Calu3 (cell line): ENCODE measurements around the gene VWA3A. TPM values are rescaled to one million over a fixed set of nuclear protein-coding genes. Genes with fewer than 3 reads are reported as not detected.

ENCODE experiments used
- BruUV-seq: library from RNA; stranded (reverse); fragments of 400-500 nt; replicated peaks from 2 replicates; lab custom pipeline; 2021; lab: Mats Ljungman, UMichigan
- CTCF ChIA-PET: fragments of 300-600 bp; sonication (Branson Sonifier 250); formaldehyde crosslinking; loops from one replicate; lab custom pipeline; 2022; ENCODE audit warnings: antibody characterized with exemption; lab: Charles Lee
- DNase-seq: peaks from one replicate; pipeline ENCODE4 v3.0.0; 2022
- H3K27ac Mint-ChIP-seq: one replicate; pipeline ENCODE4 v1.8.0; 2022; ENCODE audit warnings: mixed read lengths; ENCODE audit not compliant: unreplicated experiment
- H3K27me3 Mint-ChIP-seq: one replicate; pipeline ENCODE4 v1.8.0; 2022; ENCODE audit warnings: mixed read lengths; ENCODE audit not compliant: unreplicated experiment
- H3K36me3 Mint-ChIP-seq: one replicate; pipeline ENCODE4 v1.8.0; 2022; ENCODE audit warnings: mild to moderate bottlenecking, moderate library complexity, mixed read lengths; ENCODE audit not compliant: insufficient read depth, unreplicated experiment
- H3K4me1 Mint-ChIP-seq: one replicate; pipeline ENCODE4 v1.8.0; 2022; ENCODE audit warnings: mild to moderate bottlenecking, low read depth, mixed read lengths; ENCODE audit not compliant: unreplicated experiment
- H3K4me3 Mint-ChIP-seq: one replicate; pipeline ENCODE4 v1.8.0; 2022; ENCODE audit warnings: mild to moderate bottlenecking, low read depth, moderate library complexity, mixed read lengths; ENCODE audit not compliant: unreplicated experiment
- H3K9me3 Mint-ChIP-seq: one replicate; pipeline ENCODE4 v1.8.0; 2022; ENCODE audit warnings: low read depth, mixed read lengths; ENCODE audit not compliant: unreplicated experiment
- CTCF ChIP-seq: fragments of 200-600 bp; IDR thresholded peaks from one replicate; pipeline ENCODE4 v1.8.0; 2022; ENCODE audit warnings: antibody characterized with exemption; ENCODE audit not compliant: unreplicated experiment
- intact Hi-C: fragments of 100-400 bp; cut with micrococcal nuclease; formaldehyde crosslinking; loops from one replicate; pipeline ENCODE4 v1.10.0; 2022; ENCODE audit not compliant: unreplicated experiment
- total RNA-seq: library from RNA; stranded (reverse); gene quantifications from 2 replicates; pipeline ENCODE4 v1.2.3, GENCODE V29; 2022

VWA3A gene
- total RNA-seq, 1 experiment from 2014 or later, result 0.33 TPM

- H3K36me3 Mint-ChIP-seq, result no peaks in the 10 kb centered on the region
- TF ChIP-seq CTCF, result no peak
- DNase-seq, result no peak
- no TSS peak for BruUV-seq
- H3K27me3 Mint-ChIP-seq, result peaks cover 51% of the 10 kb centered on the region
- H3K4me3 Mint-ChIP-seq, result no peak overlapping the region
- H3K4me1 Mint-ChIP-seq, result no peaks in the 10 kb centered on the region
- no peak overlapping the region for H3K27ac Mint-ChIP-seq
- peaks cover 5% of the 10 kb centered on the region for H3K9me3 Mint-ChIP-seq
- intact Hi-C loops, result no loop called here
- CTCF ChIA-PET, result interaction anchor here (0.9 kb wide), 1 partner anchor 58 kb away, joined by 3 read pairs; no protein-coding TSS in a partner anchor
Measured at GRCh38 chr16:22130528-22130927, 38.2 kb downstream of the VWA3A start.

- no peak for DNase-seq
- H3K4me1 Mint-ChIP-seq, result no peaks in the 10 kb centered on the region
- H3K27ac Mint-ChIP-seq, result no peak overlapping the region
- no TSS peak for BruUV-seq
- CTCF ChIA-PET, result interaction anchor here (0.7 kb wide), 1 partner anchor 321 kb away, joined by 4 read pairs; no protein-coding TSS in a partner anchor
- TF ChIP-seq CTCF, result no peak
- peaks cover 67% of the 10 kb centered on the region for H3K27me3 Mint-ChIP-seq
- H3K36me3 Mint-ChIP-seq, result no peaks in the 10 kb centered on the region
- intact Hi-C loops, result no loop called here
- peaks cover 5% of the 10 kb centered on the region for H3K9me3 Mint-ChIP-seq
- no peak overlapping the region for H3K4me3 Mint-ChIP-seq
Measured at GRCh38 chr16:22132801-22133200, 40.5 kb downstream of the VWA3A start.

- CTCF ChIA-PET, result no interaction called here
- intact Hi-C loops, result no loop called here
- H3K27me3 Mint-ChIP-seq, result peaks cover 89% of the 10 kb centered on the region
- H3K36me3 Mint-ChIP-seq, result no peaks in the 10 kb centered on the region
- DNase-seq, result no peak
- H3K9me3 Mint-ChIP-seq, result no peaks in the 10 kb centered on the region
- BruUV-seq, result no TSS peak
- H3K4me3 Mint-ChIP-seq, result no peak overlapping the region
- TF ChIP-seq CTCF, result no peak
- no peak overlapping the region for H3K27ac Mint-ChIP-seq
- H3K4me1 Mint-ChIP-seq, result no peaks in the 10 kb centered on the region
Measured at GRCh38 chr16:22138482-22138881, 46.1 kb downstream of the VWA3A start.

- no peaks in the 10 kb centered on the region for H3K9me3 Mint-ChIP-seq
- no peaks in the 10 kb centered on the region for H3K36me3 Mint-ChIP-seq
- intact Hi-C loops, result no loop called here
- no peak overlapping the region for H3K27ac Mint-ChIP-seq
- DNase-seq, result no peak
- no peak overlapping the region for H3K4me3 Mint-ChIP-seq
- no peaks in the 10 kb centered on the region for H3K4me1 Mint-ChIP-seq
- BruUV-seq, result no TSS peak
- TF ChIP-seq CTCF, result no peak
- H3K27me3 Mint-ChIP-seq, result peaks cover 95% of the 10 kb centered on the region
- CTCF ChIA-PET, result no interaction called here
Measured at GRCh38 chr16:22139008-22139407, 46.7 kb downstream of the VWA3A start.
